Measurements from ENCODE around the gene NUP58. TPM values are rescaled to one million over a fixed set of nuclear protein-coding genes. Genes with fewer than 3 reads are reported as not detected.

Gene NUP58, protein sequence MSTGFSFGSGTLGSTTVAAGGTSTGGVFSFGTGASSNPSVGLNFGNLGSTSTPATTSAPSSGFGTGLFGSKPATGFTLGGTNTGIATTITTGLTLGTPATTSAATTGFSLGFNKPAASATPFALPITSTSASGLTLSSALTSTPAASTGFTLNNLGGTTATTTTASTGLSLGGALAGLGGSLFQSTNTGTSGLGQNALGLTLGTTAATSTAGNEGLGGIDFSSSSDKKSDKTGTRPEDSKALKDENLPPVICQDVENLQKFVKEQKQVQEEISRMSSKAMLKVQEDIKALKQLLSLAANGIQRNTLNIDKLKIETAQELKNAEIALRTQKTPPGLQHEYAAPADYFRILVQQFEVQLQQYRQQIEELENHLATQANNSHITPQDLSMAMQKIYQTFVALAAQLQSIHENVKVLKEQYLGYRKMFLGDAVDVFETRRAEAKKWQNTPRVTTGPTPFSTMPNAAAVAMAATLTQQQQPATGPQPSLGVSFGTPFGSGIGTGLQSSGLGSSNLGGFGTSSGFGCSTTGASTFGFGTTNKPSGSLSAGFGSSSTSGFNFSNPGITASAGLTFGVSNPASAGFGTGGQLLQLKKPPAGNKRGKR
- polyA plus RNA-seq (2011; rRNA removed) (33.1 and 46.2 TPM in 2 replicates), polyA minus RNA-seq (2011; rRNA and poly(A)+ RNA removed) (45.8 and 46.5 TPM in 2 replicates)

DNA sequence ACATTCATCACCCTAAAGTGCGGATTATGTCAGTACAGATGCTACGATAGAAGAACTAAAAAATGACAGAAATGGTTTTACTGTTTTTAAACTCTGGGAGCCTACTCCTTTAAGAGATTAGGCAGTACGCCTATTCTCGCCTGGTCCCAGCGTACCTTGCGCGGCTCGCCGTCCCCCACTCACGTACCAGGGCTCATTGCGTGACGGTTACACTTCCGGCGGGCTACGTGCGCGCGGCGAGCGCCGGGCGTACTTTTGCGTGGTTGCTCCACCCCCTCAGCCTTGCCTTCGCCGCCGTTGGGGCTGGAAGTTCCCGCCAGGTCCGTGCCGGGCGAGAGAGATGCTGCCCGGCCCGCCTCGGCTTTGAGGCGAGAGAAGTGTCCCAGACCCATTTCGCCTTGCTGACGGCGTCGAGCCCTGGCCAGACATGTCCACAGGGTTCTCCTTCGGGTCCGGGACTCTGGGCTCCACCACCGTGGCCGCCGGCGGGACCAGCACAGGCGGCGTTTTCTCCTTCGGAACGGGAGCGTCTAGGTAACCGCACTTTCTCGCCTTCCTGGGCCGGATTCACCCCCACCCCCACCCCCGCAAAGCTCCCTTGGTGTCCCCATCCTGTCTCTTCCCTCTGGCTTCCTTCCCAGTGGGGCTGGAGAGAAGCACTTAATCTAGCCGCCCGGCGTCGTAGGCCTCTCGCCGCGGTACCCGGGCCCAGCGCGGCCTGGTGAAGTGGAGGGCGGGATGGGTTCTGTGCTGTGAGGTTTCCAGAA, at the start of gene NUP58:
Gene NUP58 (plus strand): TSS at position 279 of the 767 bp plus-strand sequence. CDS start 149 bp downstream, at position 428.
- ChIA-PET CTCF (interaction anchor here (0.7 to 2.4 kb wide), 2 partner anchors 14 to 22 kb away, joined by 6 to 22 read pairs; partner anchors contain the start of gene MTMR6), POLR2A (interaction anchor here (0.7 kb wide), 1 partner anchor 87 kb away, joined by 3 read pairs; no protein-coding TSS in a partner anchor)
- peak; percentile 87 for DNase-seq (ENCODE audit: low read depth, low spot score)
- peak within 1 kb of the TSS; percentile 95 for H3K27ac ChIP-seq (ENCODE audit: low read depth, low read length)
- no peak for TF ChIP-seq CTCF (IDR thresholded peaks at IDR 0.05; ENCODE audit: low read depth, low read length)
- peak within 1 kb of the TSS; percentile 87 for H3K4me3 ChIP-seq (ENCODE audit: low read depth, low read length)
- H3K27me3 ChIP-seq (ENCODE audit: control insufficient read depth, insufficient read depth, low read length): no peaks in the 10 kb centered on the region
- H3K9me3 ChIP-seq (ENCODE audit: control insufficient read depth, insufficient read depth, low read length): peaks cover 8% of the 10 kb centered on the region

GRCh38 chr13:25252225-25252624, 49.2 kb upstream of the NUP58 start:
- Histone ChIP-seq H3K4me3 (ENCODE audit: low read depth, low read length) (no peak overlapping the region), H3K27ac (ENCODE audit: low read depth, low read length) (no peak overlapping the region), H3K27me3 (ENCODE audit: control insufficient read depth, insufficient read depth, low read length) (no peaks in the 10 kb centered on the region), H3K9me3 (ENCODE audit: control insufficient read depth, insufficient read depth, low read length) (no peaks in the 10 kb centered on the region)
- POLR2A ChIA-PET: no interaction called here
- CTCF ChIA-PET: interaction anchor here (1.4 to 2.2 kb wide), 2 partner anchors 18 to 36 kb away, joined by 3 to 8 read pairs; no protein-coding TSS in a partner anchor
- no peak for DNase-seq (ENCODE audit: low read depth, low spot score)
- TF ChIP-seq CTCF (IDR thresholded peaks at IDR 0.05; ENCODE audit: low read depth, low read length): no peak

DNA sequence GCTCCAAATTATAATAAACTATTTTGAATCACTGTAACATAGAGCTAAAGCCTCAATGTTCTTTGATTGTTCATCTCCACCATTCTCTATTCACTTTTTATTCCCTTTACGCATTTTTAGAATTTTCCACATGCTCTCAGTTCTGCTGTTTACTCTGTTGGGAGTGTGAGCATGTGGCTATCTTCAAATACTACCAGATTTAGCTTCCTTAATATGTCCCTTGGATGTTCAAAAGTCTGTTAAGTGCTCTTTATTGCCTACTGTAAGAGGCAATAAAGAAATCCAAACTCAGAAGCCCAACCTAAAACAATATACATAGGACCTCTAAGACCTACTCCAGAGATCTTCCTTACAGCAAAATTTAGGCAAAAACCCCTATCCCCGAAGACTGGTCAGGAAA, 48.7 kb upstream of the NUP58 start:
- ChIA-PET POLR2A (no interaction called here), CTCF (interaction anchor here (1.1 to 2.2 kb wide), 3 partner anchors 16 to 35 kb away, joined by 3 to 8 read pairs (median 4); no protein-coding TSS in a partner anchor)
- no peaks in the 10 kb centered on the region for H3K27me3 ChIP-seq (ENCODE audit: control insufficient read depth, insufficient read depth, low read length)
- TF ChIP-seq CTCF (IDR thresholded peaks at IDR 0.05; ENCODE audit: low read depth, low read length): no peak
- no peak overlapping the region for H3K27ac ChIP-seq (ENCODE audit: low read depth, low read length)
- no peak overlapping the region for H3K4me3 ChIP-seq (ENCODE audit: low read depth, low read length)
- DNase-seq (ENCODE audit: low read depth, low spot score): no peak
- H3K9me3 ChIP-seq (ENCODE audit: control insufficient read depth, insufficient read depth, low read length): no peaks in the 10 kb centered on the region

GRCh38 chr13:25253702-25254101, 47.7 kb upstream of the NUP58 start:
- Histone ChIP-seq H3K27me3 (ENCODE audit: control insufficient read depth, insufficient read depth, low read length) (no peaks in the 10 kb centered on the region), H3K4me3 (ENCODE audit: low read depth, low read length) (no peak overlapping the region), H3K27ac (ENCODE audit: low read depth, low read length) (no peak overlapping the region), H3K9me3 (ENCODE audit: control insufficient read depth, insufficient read depth, low read length) (no peaks in the 10 kb centered on the region)
- ChIA-PET CTCF (interaction anchor here (1.1 to 2.2 kb wide), 4 partner anchors 16 to 40 kb away, joined by 3 to 8 read pairs (median 4); no protein-coding TSS in a partner anchor), POLR2A (no interaction called here)
- DNase-seq (ENCODE audit: low read depth, low spot score): no peak
- TF ChIP-seq CTCF (IDR thresholded peaks at IDR 0.05; ENCODE audit: low read depth, low read length): no peak

Data from AG04450 (cell line).